Medulla oblongata (tissue), 1 donor: Measurements from ENCODE around the gene ARL8A.

ENCODE experiments used
- DNase-seq: peaks from one replicate; pipeline ENCODE4 v3.0.0-alpha.2; 2015; ENCODE audit errors: extremely low spot score

ARL8A gene

GRCh38 chr1:202135221-202135721, 9.3 kb downstream of the ARL8A start:
- peak; percentile 88 for DNase-seq

DNA sequence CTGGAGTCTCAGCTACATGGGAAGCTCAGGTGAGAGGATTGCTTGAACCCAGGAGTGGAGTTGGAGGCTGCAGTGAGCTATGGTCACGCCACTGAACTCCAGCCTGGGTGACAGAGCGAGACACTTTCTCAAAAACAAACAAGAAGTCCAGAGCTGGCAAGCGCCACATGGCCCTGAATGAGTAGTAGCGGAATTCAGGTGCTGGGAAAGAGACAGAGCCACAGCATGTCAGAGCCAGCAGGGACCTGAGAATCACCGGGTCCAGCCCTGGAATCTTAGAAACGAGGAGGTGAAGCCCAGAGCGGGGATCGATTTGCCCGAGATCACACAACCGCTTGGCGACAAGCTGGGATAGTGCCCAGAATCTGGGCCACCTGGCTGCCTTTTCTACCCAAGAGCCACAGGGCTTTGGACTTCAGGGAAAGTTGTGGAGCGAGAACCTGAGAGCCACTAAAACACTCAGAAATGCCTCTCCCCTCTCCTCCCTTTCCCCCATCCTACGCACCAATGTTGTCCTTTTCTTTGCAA, 9.8 kb downstream of the ARL8A start:
- DNase-seq, result no peak

GRCh38 chr1:202133989-202134388, 10.5 kb downstream of the ARL8A start:
- DNase-seq, result no peak

DNA sequence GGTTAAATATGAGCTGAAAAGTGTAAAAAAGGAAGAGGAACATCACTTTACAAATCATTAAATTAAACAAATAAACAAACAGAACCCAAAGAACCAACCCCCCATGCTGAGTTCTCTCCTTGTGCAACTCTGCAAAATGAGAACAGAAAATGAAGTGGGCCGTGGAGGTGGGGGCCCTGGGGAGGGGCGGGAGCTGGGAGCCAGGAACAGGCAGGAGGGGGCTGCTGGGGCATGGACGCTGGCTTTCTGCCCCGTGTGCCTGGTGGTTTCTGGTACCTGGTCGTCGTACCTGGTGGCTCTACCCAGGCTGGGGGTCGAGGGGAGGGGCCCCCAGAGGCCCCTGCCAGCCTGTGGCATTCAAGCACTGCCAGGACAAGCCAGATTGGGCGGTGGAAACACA, 11.0 kb downstream of the ARL8A start:
- no peak for DNase-seq

DNA sequence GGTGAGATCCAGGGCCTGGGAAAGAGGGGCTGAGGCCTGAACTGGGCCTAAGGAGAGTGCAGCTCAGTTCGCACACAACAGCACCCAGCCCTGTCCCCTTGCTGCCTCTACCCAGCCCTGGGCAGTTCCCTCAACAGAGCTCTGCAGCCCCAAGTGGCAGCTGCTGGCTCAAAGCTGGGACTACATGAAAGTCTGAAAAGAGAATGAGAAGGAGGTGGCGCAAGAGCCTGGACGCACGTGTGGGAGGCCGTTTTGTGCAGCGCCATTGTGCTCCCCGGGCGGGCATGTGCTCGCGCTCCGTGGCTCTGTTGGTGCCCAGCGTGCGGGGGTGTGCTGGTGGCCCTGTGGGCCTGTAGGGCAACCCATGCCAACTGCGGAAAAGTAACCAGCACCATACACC, 11.5 kb downstream of the ARL8A start:
- DNase-seq, result peak; percentile 89

GRCh38 chr1:202131956-202132821, 12.3 kb downstream of the ARL8A start:
- DNase-seq, result peak; percentile 74

GRCh38 chr1:202130816-202131522, 13.6 kb downstream of the ARL8A start:
- DNase-seq, result peak; percentile 95

- peak; percentile 97 for DNase-seq
Measured at GRCh38 chr1:202130297-202130721, 14.2 kb downstream of the ARL8A start.

DNA sequence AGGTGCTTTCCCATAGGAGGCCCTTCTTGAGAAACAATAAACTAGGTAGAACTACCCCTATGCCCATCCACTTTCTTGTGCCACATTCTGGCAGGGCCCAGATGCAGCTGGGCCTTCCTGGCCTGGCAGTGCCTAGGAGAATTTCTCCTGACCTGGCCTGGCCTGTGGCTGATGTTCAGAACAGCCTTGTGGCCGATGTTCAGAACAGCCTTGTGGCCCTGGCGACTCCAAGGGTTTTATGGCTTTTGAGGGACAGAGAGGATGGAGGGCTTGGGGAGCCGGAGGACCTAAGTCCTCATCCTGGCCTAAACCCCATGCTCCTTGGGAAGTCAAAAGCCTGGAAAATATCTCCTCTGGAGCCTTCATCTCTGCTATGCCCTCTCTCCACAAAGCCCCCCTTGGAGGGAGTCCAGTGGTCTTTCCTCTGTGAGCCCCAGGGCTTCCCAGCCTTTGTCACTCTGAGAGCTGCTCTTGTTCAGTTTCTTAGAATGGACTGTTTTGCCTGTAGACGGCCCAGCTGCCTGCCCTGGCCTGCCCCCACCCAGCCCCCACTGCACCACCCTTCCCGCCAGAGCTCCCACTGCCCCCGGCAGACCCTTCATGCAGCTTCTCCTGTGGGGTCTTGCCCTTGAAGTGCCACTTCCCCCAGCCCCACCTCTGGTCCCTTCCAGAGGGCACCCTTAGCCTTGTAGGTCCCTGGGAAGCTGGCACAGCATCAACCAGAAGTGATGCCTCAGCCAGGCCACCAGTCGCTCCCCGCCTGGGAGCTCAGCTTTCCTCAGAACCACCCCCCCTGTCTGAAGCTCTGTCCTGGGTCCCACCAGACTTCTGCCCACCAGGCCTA, 14.9 kb downstream of the ARL8A start:
- peak; percentile 60 for DNase-seq

DNA sequence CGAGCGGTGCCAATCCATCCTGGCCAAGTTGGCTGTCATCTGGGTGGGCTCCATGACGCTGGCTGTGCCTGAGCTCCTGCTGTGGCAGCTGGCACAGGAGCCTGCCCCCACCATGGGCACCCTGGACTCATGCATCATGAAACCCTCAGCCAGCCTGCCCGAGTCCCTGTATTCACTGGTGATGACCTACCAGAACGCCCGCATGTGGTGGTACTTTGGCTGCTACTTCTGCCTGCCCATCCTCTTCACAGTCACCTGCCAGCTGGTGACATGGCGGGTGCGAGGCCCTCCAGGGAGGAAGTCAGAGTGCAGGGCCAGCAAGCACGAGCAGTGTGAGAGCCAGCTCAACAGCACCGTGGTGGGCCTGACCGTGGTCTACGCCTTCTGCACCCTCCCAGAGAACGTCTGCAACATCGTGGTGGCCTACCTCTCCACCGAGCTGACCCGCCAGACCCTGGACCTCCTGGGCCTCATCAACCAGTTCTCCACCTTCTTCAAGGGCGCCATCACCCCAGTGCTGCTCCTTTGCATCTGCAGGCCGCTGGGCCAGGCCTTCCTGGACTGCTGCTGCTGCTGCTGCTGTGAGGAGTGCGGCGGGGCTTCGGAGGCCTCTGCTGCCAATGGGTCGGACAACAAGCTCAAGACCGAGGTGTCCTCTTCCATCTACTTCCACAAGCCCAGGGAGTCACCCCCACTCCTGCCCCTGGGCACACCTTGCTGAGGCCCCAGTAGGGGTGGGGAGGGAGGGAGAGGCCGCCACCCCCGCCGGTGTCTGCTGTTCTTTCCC, 16.5 kb downstream of the ARL8A start:
- no peak for DNase-seq

DNA sequence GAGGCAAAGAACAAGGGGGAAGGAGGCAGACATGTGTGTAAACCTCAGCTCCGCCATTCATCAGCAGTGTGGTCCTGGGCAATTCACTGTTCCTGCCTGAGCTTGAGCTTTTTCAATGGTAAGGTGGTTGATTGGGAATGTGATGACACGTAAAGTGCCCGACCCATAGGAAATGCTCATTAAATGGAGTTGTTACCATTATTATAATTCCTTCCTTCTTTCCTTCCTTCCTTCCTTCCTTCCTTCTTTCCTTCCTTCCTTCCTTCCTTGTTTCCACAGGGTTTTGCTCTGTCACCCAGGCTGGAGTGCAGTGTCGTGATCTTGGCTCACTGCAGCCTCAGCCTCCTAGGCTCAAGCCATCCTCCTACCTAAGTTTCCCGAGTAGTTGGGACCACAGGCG, 17.5 kb downstream of the ARL8A start:
- no peak for DNase-seq

DNA sequence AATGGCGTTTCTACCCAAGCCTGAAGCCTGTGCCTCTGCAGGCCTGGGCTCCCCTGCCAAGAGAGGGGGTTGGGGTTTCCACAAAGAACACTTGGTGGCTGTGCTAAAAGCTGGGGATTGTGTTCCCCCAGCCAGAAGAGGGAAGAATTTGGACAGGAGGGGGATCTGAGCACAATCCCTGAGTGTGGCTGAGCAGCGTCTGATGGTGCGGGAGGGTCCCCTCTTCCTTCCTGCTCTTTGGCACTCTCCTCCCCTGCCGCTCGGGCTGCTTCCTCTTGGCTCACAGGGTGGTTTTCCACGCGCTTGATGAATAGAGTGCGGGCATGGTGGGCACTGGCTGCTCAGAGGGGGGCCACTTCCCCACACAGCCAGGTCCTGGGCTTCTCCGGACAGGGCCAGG, 18.1 kb downstream of the ARL8A start:
- peak; percentile 81 for DNase-seq

DNA sequence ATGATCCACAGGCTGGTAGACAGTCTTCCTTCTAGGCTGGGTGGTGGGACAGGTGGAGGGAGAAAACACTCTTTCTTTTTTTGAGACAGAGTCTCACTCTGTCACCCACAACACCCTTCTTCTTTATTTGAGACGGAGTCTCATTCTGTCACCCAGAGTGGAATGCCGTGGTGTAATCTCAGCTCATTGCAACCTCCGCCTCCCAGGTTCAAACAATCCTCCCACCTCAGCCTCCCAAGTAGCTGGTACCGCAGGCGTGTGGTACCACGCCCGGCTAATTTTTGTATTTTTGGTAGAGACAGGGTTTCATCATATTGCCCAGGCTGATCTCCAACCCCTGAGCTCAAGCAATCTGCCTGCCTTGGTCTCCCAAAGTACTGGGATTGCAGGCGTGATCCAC, 18.9 kb downstream of the ARL8A start:
- DNase-seq, result no peak

GRCh38 chr1:202124142-202124541, 20.4 kb downstream of the ARL8A start:
- DNase-seq, result no peak

DNA sequence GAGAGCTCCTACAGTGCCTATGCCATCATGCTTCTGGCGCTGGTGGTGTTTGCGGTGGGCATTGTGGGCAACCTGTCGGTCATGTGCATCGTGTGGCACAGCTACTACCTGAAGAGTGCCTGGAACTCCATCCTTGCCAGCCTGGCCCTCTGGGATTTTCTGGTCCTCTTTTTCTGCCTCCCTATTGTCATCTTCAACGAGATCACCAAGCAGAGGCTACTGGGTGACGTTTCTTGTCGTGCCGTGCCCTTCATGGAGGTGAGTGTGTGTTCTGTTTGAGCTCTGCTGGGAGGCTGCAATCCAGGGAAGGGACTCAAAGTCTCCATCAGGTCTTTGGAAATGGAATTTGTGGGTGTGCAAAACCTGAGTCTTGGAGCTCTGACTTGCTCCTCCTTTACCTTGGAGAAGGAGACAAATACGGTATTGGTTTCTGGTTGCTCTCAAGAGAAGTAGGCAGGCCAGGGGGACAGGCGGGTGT, 21.2 kb downstream of the ARL8A start:
- DNase-seq, result no peak

GRCh38 chr1:202122639-202123335, 21.8 kb downstream of the ARL8A start, which contains the start of gene GPR37L1:
TSS of gene GPR37L1 (plus strand) at chr1:202122917. CDS start at chr1:202122964, 47 bp downstream.
- peak; percentile 94 for DNase-seq

- no peak for DNase-seq
Measured at GRCh38 chr1:202121006-202121405, 23.5 kb downstream of the ARL8A start.

GRCh38 chr1:202117898-202118371, 26.6 kb downstream of the ARL8A start:
- no peak for DNase-seq

DNA sequence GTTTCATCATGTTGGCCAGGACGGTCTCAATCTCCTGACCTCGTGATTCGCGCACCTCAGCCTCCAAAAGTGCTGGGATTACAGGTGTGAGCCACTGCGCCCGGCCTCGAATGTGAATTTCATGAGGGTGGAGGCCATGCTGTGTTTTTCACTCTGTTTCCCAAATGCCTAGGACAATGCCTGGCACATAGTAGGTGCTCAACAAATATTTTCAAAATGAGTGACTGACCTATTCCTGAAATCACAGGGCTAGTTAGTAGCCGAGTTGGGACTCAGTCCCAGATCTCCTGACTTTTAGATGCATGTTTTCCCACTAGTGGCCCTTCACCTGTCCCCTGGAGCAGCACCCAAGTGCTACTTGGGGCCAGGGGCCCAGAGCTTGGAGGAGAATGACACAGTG, 28.2 kb downstream of the ARL8A start:
- DNase-seq, result no peak
